ENCODE results near the gene WDR74. TPM values are rescaled to one million over a fixed set of nuclear protein-coding genes. Genes with fewer than 3 reads are reported as not detected.

Gene WDR74
- total and polyA plus RNA-seq, 9 of the 15 experiments (the other 6 are each of a cell fraction or from before 2014, with no cell fraction given), result 32.7 to 210 (median 114) TPM

- H3K27ac ChIP-seq (ENCODE audit: extremely low read depth, low read depth, low read length), result no peak overlapping the region
- no peak for FAIRE-seq
- H3K9me1 ChIP-seq (ENCODE audit: control insufficient read depth, insufficient read depth, low read length), result no peaks in the 10 kb centered on the region
- ATAC-seq, result no peak
- DNase-seq (ENCODE audit: extremely low read depth in 1 of 4, low spot score in 3 of 4), result no peak
- no peaks in the 10 kb centered on the region for H3K9me3 ChIP-seq (replicated peaks; ENCODE audit: control insufficient read depth, insufficient read depth, low read depth, low read length)
- H4K20me1 ChIP-seq (replicated peaks; ENCODE audit: control insufficient read depth, insufficient read depth, low read length), result no peaks in the 10 kb centered on the region
- in situ Hi-C loops (cut with MboI) (no loop called here), intact Hi-C loops (cut with micrococcal nuclease) (no loop called here)
- peaks cover 8% of the 10 kb centered on the region for H3K79me2 ChIP-seq (ENCODE audit: control insufficient read depth, insufficient read depth, low read length)
- WGBS (ENCODE audit: insufficient coverage, low coverage, missing lambda C conversion rate), result 98% methylated on average over 7 of the region's 7 CpGs
- no peaks in the 10 kb centered on the region for H3K27me3 ChIP-seq (ENCODE audit: control insufficient read depth in 2 of 2, insufficient read depth in 2 of 2, low read length in 2 of 2)
- no peak overlapping the region for H2AFZ ChIP-seq (ENCODE audit: low read depth, low read length)
- H3K4me2 ChIP-seq (ENCODE audit: insufficient read depth, low read length), result no peak overlapping the region
- H3K4me3 ChIP-seq, result no peak overlapping the region
- H3K36me3 ChIP-seq (ENCODE audit: control insufficient read depth, insufficient read depth, low read length), result peaks cover 90% of the 10 kb centered on the region
- CTCF ChIA-PET (ENCODE audit: low intra/inter-chr PET ratio), result no interaction called here
- no TSS peak for BruUV-seq (replicated peaks)
- no peak overlapping the region for H3K9ac ChIP-seq (ENCODE audit: insufficient read depth in 1 of 2, low read depth in 2 of 2, low read length in 2 of 2)
- peaks cover 6 to 12% of the 10 kb centered on the region in 2 experiments; a peak in 4 of 5 replicates for H3K4me1 ChIP-seq (replicated peaks in 1 of 2; ENCODE audit: control insufficient read depth in 2 of 2, insufficient read depth in 2 of 2, low read length in 2 of 2)
- POLR2A ChIA-PET, result interaction anchor here (1.1 to 11.4 kb wide), 6 partner anchors 6 to 60 kb away, joined by 3 to 116 read pairs (median 6); no protein-coding TSS in a partner anchor
- TF ChIP-seq, protein P1, sequence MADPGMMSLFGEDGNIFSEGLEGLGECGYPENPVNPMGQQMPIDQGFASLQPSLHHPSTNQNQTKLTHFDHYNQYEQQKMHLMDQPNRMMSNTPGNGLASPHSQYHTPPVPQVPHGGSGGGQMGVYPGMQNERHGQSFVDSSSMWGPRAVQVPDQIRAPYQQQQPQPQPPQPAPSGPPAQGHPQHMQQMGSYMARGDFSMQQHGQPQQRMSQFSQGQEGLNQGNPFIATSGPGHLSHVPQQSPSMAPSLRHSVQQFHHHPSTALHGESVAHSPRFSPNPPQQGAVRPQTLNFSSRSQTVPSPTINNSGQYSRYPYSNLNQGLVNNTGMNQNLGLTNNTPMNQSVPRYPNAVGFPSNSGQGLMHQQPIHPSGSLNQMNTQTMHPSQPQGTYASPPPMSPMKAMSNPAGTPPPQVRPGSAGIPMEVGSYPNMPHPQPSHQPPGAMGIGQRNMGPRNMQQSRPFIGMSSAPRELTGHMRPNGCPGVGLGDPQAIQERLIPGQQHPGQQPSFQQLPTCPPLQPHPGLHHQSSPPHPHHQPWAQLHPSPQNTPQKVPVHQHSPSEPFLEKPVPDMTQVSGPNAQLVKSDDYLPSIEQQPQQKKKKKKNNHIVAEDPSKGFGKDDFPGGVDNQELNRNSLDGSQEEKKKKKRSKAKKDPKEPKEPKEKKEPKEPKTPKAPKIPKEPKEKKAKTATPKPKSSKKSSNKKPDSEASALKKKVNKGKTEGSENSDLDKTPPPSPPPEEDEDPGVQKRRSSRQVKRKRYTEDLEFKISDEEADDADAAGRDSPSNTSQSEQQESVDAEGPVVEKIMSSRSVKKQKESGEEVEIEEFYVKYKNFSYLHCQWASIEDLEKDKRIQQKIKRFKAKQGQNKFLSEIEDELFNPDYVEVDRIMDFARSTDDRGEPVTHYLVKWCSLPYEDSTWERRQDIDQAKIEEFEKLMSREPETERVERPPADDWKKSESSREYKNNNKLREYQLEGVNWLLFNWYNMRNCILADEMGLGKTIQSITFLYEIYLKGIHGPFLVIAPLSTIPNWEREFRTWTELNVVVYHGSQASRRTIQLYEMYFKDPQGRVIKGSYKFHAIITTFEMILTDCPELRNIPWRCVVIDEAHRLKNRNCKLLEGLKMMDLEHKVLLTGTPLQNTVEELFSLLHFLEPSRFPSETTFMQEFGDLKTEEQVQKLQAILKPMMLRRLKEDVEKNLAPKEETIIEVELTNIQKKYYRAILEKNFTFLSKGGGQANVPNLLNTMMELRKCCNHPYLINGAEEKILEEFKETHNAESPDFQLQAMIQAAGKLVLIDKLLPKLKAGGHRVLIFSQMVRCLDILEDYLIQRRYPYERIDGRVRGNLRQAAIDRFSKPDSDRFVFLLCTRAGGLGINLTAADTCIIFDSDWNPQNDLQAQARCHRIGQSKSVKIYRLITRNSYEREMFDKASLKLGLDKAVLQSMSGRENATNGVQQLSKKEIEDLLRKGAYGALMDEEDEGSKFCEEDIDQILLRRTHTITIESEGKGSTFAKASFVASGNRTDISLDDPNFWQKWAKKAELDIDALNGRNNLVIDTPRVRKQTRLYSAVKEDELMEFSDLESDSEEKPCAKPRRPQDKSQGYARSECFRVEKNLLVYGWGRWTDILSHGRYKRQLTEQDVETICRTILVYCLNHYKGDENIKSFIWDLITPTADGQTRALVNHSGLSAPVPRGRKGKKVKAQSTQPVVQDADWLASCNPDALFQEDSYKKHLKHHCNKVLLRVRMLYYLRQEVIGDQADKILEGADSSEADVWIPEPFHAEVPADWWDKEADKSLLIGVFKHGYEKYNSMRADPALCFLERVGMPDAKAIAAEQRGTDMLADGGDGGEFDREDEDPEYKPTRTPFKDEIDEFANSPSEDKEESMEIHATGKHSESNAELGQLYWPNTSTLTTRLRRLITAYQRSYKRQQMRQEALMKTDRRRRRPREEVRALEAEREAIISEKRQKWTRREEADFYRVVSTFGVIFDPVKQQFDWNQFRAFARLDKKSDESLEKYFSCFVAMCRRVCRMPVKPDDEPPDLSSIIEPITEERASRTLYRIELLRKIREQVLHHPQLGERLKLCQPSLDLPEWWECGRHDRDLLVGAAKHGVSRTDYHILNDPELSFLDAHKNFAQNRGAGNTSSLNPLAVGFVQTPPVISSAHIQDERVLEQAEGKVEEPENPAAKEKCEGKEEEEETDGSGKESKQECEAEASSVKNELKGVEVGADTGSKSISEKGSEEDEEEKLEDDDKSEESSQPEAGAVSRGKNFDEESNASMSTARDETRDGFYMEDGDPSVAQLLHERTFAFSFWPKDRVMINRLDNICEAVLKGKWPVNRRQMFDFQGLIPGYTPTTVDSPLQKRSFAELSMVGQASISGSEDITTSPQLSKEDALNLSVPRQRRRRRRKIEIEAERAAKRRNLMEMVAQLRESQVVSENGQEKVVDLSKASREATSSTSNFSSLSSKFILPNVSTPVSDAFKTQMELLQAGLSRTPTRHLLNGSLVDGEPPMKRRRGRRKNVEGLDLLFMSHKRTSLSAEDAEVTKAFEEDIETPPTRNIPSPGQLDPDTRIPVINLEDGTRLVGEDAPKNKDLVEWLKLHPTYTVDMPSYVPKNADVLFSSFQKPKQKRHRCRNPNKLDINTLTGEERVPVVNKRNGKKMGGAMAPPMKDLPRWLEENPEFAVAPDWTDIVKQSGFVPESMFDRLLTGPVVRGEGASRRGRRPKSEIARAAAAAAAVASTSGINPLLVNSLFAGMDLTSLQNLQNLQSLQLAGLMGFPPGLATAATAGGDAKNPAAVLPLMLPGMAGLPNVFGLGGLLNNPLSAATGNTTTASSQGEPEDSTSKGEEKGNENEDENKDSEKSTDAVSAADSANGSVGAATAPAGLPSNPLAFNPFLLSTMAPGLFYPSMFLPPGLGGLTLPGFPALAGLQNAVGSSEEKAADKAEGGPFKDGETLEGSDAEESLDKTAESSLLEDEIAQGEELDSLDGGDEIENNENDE (IDR thresholded peaks at IDR 0.05; ENCODE audit: low read depth, low read length), result no peak
- TF ChIP-seq ZNF175 (CRISPR knock-in tag; IDR thresholded peaks at IDR 0.05; ENCODE audit: low read depth) (no peak), PTTG1 (tag; IDR thresholded peaks at IDR 0.05; ENCODE audit: low read depth) (no peak), UBTF (IDR thresholded peaks at IDR 0.05; ENCODE audit: borderline replicate concordance in 1 of 2, low read depth in 2 of 2, low read length in 2 of 2) (no peak), ZBTB17 (CRISPR knock-in tag; IDR thresholded peaks at IDR 0.05) (no peak), SRSF3 (IDR thresholded peaks at IDR 0.05; ENCODE audit: insufficient read depth, low read length) (no peak), ZNF134 (CRISPR knock-in tag; conservative IDR thresholded peaks at IDR 0.05) (no peak), ZNF589 (CRISPR knock-in tag; IDR thresholded peaks at IDR 0.05; ENCODE audit: low read depth) (no peak), MBD2 (IDR thresholded peaks at IDR 0.05; ENCODE audit: borderline replicate concordance, low read depth) (no peak)
Measured at GRCh38 chr11:62796281-62796680, 43.1 kb downstream of the WDR74 start.

Data from K562 (cell line).